ENCODE results near the gene SPON1.

- TF ChIP-seq, protein P1, sequence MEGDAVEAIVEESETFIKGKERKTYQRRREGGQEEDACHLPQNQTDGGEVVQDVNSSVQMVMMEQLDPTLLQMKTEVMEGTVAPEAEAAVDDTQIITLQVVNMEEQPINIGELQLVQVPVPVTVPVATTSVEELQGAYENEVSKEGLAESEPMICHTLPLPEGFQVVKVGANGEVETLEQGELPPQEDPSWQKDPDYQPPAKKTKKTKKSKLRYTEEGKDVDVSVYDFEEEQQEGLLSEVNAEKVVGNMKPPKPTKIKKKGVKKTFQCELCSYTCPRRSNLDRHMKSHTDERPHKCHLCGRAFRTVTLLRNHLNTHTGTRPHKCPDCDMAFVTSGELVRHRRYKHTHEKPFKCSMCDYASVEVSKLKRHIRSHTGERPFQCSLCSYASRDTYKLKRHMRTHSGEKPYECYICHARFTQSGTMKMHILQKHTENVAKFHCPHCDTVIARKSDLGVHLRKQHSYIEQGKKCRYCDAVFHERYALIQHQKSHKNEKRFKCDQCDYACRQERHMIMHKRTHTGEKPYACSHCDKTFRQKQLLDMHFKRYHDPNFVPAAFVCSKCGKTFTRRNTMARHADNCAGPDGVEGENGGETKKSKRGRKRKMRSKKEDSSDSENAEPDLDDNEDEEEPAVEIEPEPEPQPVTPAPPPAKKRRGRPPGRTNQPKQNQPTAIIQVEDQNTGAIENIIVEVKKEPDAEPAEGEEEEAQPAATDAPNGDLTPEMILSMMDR (IDR thresholded peaks at IDR 0.05 in 2 of 3, conservative IDR thresholded peaks at IDR 0.05 in 1 of 3; ENCODE audit: control insufficient read depth in 2 of 3, extremely low read depth in 1 of 3, insufficient read depth in 1 of 3, low read depth in 3 of 3, low read length in 3 of 3): peak; percentile 17 to 28 (median 24); a peak in 4 of 6 replicates
- TF ChIP-seq EZH2 (IDR thresholded peaks at IDR 0.05; ENCODE audit: borderline replicate concordance, control insufficient read depth, low read depth, low read length) (no peak), MAX (IDR thresholded peaks at IDR 0.05; ENCODE audit: low read depth, low read length) (no peak), POLR2AphosphoS5 (IDR thresholded peaks at IDR 0.05; ENCODE audit: low read length) (no peak), POLR2A (IDR thresholded peaks at IDR 0.05; ENCODE audit: low read depth, low read length) (no peak), GABPA (IDR thresholded peaks at IDR 0.05; ENCODE audit: low read depth) (no peak)
Measured at GRCh38 chr11:14306481-14306880, 344.0 kb downstream of the SPON1 start.
